ENCODE measurements around the gene SC5D.

The SC5D gene

DNA sequence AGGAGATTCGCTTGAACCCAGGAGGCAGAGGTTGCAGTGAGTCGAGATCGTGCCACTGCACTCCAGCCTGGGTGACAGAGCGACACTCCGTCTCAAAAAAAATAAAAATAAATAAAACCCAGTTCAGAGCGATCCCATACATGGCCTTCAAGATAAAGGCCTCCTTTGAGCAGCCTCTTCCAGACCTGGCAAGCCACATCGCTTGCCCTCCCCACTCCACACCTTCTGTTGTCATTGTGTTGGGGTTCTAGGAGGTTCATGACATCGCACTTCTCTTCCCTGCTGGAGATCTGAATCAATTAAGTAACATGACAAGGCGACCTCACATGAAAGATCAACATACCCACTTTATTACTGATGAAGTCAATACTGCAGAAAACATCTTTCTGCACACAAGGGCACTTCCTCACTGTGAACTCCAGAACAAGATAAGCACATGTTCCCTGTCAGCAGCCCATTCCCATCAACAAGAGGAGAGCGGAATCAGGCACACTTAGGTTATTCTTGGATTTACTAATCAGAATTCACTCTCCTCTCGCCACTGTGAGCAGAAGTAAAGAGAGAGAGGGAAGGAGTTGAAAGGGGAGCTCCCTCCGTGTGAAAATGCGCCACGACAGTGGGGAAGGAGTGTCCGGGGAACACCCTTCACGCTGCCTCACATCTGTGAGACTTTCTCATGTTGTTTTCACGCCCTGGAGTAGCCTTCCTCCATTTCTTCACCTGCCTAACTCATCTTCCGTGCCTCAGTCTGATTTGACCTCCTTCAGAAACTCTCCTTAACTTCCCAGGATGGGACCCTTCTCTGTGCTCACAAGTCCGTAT is 38.3 kb downstream of the SC5D start:
- no peaks in the 10 kb centered on the region for H3K9me3 Mint-ChIP-seq
- no peaks in the 10 kb centered on the region for H3K4me1 Mint-ChIP-seq
- no peak overlapping the region for H3K27ac Mint-ChIP-seq
- no peak for DNase-seq (ENCODE audit: low spot score in 2 of 2)
- H3K4me3 Mint-ChIP-seq: no peak overlapping the region
- ATAC-seq: no peak
- H3K36me3 Mint-ChIP-seq: no peaks in the 10 kb centered on the region

DNA sequence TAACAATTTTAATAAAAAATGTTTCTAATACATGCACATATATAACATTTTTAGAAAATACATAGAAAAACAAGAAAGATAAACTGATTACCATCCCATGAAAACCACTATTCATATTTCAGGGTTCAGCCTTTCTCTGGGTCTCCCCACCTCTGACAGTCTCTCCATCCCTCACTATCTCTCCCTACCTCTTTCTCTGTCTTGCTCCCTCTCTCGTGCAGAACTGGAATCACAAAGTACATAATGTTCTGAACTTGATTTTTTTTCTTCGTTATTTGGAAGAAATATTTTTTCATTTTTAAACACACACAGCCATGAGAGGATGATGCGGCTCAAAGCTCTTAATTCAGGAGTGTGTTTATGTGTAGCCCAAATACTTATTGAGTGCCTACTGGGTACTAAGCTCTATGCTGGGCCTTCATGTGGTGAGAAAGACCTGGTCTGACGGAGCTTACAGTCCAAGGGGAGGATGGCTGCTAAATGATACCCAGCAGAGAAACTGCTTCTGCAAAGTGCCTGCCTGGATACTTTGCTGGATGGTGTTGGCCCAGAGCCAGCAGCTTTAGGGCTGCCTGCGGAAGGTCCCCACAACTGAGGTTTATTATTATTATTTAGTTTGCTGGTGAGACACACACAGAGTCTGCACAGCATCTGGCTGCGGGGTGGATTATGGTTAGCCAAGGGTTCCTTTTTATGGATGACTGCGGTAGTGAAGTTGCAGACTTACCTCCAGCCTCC is 42.6 kb downstream of the SC5D start:
- H3K27ac Mint-ChIP-seq: no peak overlapping the region
- no peak for DNase-seq (ENCODE audit: low spot score in 2 of 2)
- no peaks in the 10 kb centered on the region for H3K9me3 Mint-ChIP-seq
- H3K4me3 Mint-ChIP-seq: no peak overlapping the region
- H3K4me1 Mint-ChIP-seq: peaks cover 19% of the 10 kb centered on the region
- H3K36me3 Mint-ChIP-seq: no peaks in the 10 kb centered on the region
- ATAC-seq: no peak

DNA sequence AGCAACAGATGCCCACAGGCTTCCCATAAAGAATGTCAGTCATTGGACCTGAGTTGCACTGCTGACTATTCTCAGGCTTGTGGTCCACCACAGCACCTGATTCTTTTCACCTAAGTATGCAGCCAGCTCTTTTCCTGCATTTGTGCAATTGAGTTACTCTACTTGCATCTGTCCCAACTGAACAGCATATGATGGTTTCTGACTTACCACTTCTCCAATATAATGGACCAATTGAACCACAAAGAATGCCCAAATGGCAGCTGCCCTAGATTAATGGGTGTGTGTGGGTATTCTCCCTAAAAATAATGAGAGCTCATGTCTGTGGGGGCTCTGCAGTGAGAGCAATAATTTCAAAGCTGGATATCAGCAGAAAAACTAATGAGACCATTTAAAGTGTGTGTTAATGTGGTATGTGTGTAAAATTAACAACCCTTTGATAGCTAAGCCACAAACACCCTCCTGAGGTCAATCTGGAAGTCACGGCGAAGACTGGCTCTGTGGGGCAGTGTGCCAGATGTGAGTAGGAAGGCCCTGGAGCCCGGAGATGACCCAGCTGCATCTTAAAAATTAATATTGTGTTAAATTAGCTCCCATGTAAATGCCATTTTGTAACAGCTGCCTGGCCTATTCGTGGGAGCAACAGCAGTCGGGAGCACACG is 43.8 kb downstream of the SC5D start:
- H3K27ac Mint-ChIP-seq: no peak overlapping the region
- H3K36me3 Mint-ChIP-seq: no peaks in the 10 kb centered on the region
- no peak overlapping the region for H3K4me3 Mint-ChIP-seq
- ATAC-seq: no peak
- H3K4me1 Mint-ChIP-seq: peaks cover 19% of the 10 kb centered on the region
- no peak for DNase-seq (ENCODE audit: low spot score in 2 of 2)
- H3K9me3 Mint-ChIP-seq: no peaks in the 10 kb centered on the region

DNA sequence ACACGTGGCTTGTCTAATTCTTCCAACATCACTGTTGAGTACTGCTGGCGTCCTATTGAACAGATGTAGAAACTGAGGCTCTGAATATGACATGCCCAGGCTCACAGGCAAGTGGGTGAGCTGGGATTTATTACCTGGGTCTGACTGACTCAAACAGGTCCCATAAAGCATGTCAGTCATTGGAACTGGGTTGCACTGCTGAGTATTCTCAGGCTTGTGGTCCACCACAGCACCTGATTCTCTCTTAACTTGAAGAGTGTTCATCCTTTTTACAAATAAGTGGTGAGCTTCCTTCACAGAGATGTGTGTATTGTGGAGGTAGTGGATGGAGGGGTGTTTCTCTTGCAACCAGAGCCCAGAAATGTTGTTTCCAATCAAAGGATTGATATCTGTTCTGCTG is 44.5 kb downstream of the SC5D start:
- Mint-ChIP-seq H3K4me1 (peaks cover 19% of the 10 kb centered on the region), H3K9me3 (no peaks in the 10 kb centered on the region), H3K36me3 (no peaks in the 10 kb centered on the region), H3K27ac (no peak overlapping the region), H3K4me3 (no peak overlapping the region)
- DNase-seq (ENCODE audit: low spot score in 2 of 2): no peak
- ATAC-seq: peak; percentile 89

DNA sequence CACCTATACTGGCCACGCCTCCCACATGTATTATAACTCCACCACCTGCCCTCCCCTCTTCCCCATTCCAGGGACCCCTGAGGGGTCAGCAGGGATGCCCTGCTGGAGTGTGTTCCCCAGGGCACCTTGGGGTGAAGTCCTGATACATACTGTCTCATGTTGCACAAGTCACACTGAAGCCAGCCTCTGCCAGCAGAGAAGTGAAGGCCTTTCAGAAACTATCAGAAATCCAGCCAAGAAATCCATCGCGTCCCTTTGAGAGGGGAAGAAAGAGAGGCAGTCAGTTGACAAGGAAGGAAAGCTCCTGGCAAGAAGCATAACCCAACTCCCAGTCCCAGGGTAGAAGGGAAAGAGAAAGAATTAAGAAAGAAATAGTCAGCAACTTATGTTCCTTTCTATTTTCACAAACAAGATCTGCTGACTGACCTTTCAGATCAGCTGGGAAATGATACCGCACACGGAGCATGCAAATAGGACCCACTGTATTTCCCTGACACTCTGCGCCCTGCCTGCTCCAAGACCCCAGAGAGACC is 45.2 kb downstream of the SC5D start:
- DNase-seq (ENCODE audit: low spot score in 2 of 2): no peak
- no peak overlapping the region for H3K4me3 Mint-ChIP-seq
- no peak for ATAC-seq
- no peak overlapping the region for H3K27ac Mint-ChIP-seq
- H3K4me1 Mint-ChIP-seq: peaks cover 19% of the 10 kb centered on the region
- H3K9me3 Mint-ChIP-seq: no peaks in the 10 kb centered on the region
- no peaks in the 10 kb centered on the region for H3K36me3 Mint-ChIP-seq

DNA sequence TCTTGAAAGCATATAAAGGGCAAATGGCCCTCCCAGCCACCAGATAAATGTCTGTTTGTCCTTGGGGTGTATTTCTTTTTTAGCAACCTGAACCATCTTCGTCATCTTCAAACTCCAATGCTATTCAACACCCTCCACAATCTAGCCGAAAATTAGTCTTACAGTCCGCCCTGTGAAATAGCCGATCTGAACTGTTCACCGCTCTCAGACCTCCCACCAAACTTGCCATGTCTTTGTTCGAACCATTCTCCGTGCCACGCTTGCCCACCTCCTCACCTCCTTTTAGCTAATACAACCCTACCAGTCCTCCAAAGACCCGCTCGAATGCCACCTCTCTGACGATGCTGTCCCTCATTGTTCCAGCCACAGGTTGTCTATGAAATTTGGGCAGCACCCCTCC is 46.0 kb downstream of the SC5D start:
- no peak for ATAC-seq
- no peak overlapping the region for H3K4me3 Mint-ChIP-seq
- no peak for DNase-seq (ENCODE audit: low spot score in 2 of 2)
- no peaks in the 10 kb centered on the region for H3K9me3 Mint-ChIP-seq
- no peaks in the 10 kb centered on the region for H3K36me3 Mint-ChIP-seq
- H3K27ac Mint-ChIP-seq: no peak overlapping the region
- peaks cover 19% of the 10 kb centered on the region for H3K4me1 Mint-ChIP-seq

DNA sequence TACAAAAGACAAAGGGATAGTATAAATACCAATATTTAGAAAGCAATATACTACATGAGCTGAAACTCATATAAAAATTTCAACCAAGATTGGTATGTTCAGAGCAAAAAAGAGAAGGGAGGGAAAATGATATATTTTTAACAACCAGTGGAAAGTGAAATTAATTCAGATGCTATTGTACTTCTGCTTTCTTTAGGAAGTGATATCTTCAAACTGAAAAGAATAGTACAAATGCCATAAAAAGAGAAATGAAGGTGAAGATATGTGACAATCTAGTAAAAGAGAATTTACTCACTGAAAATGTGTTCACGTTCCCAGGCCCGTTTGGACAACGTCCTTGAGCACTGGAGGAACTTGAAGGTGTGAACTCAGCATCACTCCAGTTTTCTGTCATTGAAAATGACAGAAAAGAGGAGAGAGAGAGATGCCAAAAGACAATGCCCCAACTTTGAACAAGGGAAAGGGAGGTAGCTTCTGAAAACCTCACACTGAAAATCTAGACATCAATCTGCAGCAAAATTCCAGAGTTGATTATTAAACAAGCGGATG is 47.5 kb downstream of the SC5D start:
- Mint-ChIP-seq H3K4me3 (no peak overlapping the region), H3K4me1 (peaks cover 19% of the 10 kb centered on the region), H3K9me3 (no peaks in the 10 kb centered on the region), H3K36me3 (no peaks in the 10 kb centered on the region), H3K27ac (no peak overlapping the region)
- no peak for ATAC-seq
- DNase-seq (ENCODE audit: low spot score in 2 of 2): no peak

DNA sequence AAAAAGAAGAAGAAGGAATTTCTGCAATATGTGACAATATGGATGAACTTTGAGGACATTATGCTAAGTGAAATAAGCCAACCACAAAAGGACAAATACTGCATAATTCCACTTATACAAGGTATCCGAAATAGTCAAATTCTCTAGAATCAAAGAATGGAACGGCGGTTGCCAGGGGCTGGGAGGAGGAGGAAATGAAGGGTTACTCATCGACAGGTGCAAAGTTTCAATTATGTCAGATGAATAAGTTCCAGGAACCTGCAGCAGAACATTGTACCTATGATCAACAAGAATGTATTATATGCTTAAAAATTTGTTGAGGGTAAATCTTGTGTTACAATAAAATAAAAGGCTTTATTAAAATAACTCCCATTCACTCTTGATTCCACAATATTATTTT is 49.0 kb downstream of the SC5D start:
- no peak overlapping the region for H3K4me3 Mint-ChIP-seq
- no peak overlapping the region for H3K27ac Mint-ChIP-seq

DNA sequence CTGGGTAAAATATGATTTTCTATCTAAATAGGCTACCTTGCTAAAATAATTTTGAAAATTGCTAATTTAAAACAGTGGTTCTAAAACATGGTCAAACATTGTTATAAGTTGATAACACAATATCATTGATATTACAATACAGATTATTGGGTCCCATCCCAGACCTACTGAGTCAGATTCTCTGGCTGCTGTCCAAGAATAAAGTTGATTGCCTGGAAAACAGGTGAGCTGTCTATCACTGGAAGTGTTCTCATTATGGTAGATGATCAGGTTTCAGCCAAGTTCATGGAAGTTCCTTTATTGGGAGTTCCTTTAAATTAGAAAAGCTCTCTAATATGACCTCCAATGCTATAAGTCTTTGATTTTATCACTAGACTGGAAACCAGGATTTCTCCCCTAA is 52.3 kb downstream of the SC5D start:
- Mint-ChIP-seq H3K27ac (no peak overlapping the region), H3K9me3 (no peaks in the 10 kb centered on the region), H3K4me3 (no peak overlapping the region), H3K36me3 (no peaks in the 10 kb centered on the region), H3K4me1 (no peaks in the 10 kb centered on the region)
- ATAC-seq (no peak), DNase-seq (ENCODE audit: low spot score in 2 of 2) (no peak)

More for the DNA sequence above, 49.0 kb downstream of the SC5D start:
- no peak for ATAC-seq
- peaks cover 13% of the 10 kb centered on the region for H3K4me1 Mint-ChIP-seq
- no peaks in the 10 kb centered on the region for H3K9me3 Mint-ChIP-seq
- DNase-seq (ENCODE audit: low spot score in 2 of 2): no peak
- H3K36me3 Mint-ChIP-seq: no peaks in the 10 kb centered on the region

DNA sequence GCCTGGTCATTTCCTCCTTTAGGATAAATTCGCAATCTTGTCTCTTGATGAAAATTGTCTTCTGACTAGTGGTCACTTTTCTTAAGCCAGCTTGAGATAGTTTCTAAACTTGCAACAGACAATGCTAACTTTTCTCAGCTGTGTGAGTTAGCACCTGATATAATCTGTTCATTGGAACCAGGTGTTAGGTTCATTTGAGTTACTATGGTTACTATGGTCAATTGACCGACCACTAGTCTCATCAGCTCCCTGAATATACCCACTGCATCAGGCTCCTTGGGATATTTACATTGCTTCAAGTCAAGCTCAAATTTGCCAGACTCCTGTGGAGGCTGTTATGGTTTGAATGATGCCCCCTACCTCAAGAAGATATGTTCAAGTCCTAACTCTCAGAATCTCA is 54.5 kb downstream of the SC5D start:
- DNase-seq (ENCODE audit: low spot score in 2 of 2) (no peak), ATAC-seq (no peak)
- Mint-ChIP-seq H3K4me3 (no peak overlapping the region), H3K27ac (no peak overlapping the region), H3K9me3 (no peaks in the 10 kb centered on the region), H3K36me3 (no peaks in the 10 kb centered on the region), H3K4me1 (no peaks in the 10 kb centered on the region)

DNA sequence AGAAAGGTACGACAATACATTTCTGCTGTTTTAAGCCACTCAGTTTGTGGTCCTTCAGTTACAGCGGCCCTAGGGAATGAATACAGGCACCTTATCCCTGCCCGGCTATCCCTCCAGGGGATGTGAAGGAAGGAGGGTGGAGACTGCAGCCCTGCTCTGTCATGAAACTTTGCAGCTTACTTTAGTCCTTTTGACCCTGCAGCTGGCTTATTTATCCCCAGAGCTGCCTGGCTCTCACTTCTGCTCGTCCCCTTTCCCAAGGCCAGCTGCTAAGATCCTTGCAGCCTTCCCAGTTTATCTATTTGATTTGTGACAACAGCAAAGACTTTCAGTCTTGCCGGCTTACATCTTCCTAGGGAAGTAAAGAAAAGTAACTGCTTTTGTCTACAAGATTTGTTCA is 55.2 kb downstream of the SC5D start:
- no peaks in the 10 kb centered on the region for H3K4me1 Mint-ChIP-seq
- no peak for DNase-seq (ENCODE audit: low spot score in 2 of 2)
- no peak overlapping the region for H3K27ac Mint-ChIP-seq
- no peak overlapping the region for H3K4me3 Mint-ChIP-seq
- H3K9me3 Mint-ChIP-seq: no peaks in the 10 kb centered on the region
- no peaks in the 10 kb centered on the region for H3K36me3 Mint-ChIP-seq
- no peak for ATAC-seq

DNA sequence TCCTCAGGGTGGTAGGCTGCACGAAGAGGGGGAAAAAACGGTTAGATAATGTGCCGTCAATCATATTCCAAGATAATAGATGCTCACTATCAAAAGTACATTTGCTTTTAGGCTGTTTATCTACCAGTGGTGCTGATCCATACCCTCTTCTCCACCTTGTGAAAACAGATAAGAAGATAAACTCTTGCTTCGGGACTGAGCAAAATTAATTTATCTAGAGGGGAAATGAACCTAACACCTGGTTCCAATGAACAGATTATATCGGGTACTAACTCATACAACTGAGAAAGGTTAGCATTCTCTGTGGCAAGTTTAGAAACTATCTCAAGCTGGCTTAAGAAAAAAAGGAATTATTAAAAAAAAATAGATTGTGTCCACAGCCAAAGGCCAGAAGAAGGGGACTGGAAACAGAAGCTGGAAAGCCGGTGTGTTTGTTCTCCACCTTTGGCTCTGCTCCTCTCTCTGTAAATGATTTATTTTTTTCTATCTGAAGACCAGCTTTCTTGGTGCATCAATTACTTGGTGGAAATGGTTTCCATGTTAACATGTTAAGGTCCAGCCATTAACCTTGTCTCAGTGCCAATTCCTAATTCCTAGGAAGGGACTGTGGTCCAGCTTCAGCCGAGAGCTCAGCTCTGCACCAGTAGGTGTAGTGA is 55.8 kb downstream of the SC5D start:
- H3K4me1 Mint-ChIP-seq: no peaks in the 10 kb centered on the region
- H3K27ac Mint-ChIP-seq: no peak overlapping the region
- DNase-seq (ENCODE audit: low spot score in 2 of 2) (no peak), ATAC-seq (no peak)
- no peaks in the 10 kb centered on the region for H3K9me3 Mint-ChIP-seq
- no peak overlapping the region for H3K4me3 Mint-ChIP-seq
- H3K36me3 Mint-ChIP-seq: no peaks in the 10 kb centered on the region

DNA sequence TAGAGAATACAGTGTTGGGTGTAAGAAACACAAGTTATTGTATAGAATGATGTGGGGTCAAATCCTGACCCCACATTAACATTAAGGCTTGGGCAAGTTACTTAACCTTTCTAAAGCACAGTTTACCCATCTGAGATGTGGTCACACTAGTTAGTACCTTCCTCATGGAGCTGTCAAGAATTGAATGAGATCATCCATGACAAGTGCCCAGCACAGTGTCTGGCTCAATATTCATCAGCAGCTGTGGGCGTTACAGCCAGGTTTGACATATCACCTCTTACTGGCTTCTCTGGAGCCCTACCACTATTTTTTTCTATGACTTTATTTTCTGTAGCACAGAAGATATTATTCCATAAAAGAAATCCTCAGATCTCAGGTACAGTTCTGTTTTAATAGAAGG is 57.2 kb downstream of the SC5D start:
- DNase-seq (ENCODE audit: low spot score in 2 of 2) (no peak), ATAC-seq (peak; percentile 67)
- no peaks in the 10 kb centered on the region for H3K36me3 Mint-ChIP-seq
- no peaks in the 10 kb centered on the region for H3K9me3 Mint-ChIP-seq
- no peak overlapping the region for H3K27ac Mint-ChIP-seq
- no peaks in the 10 kb centered on the region for H3K4me1 Mint-ChIP-seq
- no peak overlapping the region for H3K4me3 Mint-ChIP-seq

DNA sequence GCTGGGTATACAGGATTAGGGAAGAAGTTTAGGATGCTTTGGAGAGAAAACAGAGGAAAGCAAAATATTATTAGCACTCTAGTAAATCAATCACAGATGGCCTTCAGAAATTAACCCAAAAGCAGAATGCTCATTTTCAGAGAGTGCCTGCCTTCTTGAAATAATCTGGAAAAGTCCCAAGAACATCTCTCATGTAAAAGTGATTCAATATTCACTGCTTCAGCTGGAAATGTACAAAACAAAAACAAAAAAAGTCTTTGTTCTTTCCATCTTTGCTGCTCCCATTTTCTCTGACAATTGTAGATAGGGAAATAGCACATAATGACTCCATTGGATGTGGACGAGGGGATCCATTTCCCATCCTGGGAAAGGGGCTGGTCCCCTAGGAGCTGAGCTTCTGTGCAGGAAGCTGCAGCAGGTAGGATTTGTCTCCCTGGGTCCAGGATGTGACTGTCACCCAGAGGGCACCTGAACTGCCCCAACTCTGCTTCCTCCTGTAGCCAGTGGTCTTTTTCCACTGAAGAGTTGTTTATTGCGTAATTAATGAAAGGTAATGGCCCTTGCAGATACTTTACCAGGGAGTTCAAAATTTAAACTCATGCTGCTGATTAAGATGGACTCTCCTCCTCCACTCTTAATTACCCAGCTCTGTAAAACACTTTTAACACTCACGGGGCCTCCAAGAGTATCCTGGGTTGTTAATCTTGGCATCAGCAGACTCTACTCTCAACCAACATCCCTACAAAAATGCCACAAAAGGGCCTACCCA is 57.9 kb downstream of the SC5D start:
- Mint-ChIP-seq H3K4me1 (no peaks in the 10 kb centered on the region), H3K36me3 (no peaks in the 10 kb centered on the region), H3K9me3 (no peaks in the 10 kb centered on the region), H3K4me3 (no peak overlapping the region), H3K27ac (no peak overlapping the region)
- DNase-seq (ENCODE audit: low spot score in 2 of 2) (no peak), ATAC-seq (no peak)

Data from stimulated activated effector memory CD8-positive, alpha-beta T cell treated with anti-CD3 and anti-CD28 coated beads, Interleukin-12 subunit alpha, Interleukin-12 subunit beta, amount 100 ng/mL, for 72 hours (primary cell).